Heart right ventricle (tissue), 16 donors: ENCODE results near the gene CUL2. TPM values are rescaled to one million over a fixed set of nuclear protein-coding genes. Genes with fewer than 3 reads are reported as not detected.

Source experiments
- ATAC-seq, 8 donors: fragments of 200-7000 bp; cut with Tn5 transposase; one replicate each; pipeline ENCODE4 v1.9.1; 2020; ENCODE audit warnings: mild to moderate bottlenecking in 8 of 8, moderate library complexity in 8 of 8, moderate number of reproducible peaks in 1 of 8
- DNase-seq, 2 donors: peaks; one replicate each; pipeline ENCODE4 v3.0.0-alpha.2; 2020
- H3K27ac ChIP-seq, 10 donors: fragments of 200-600 bp; sonication (generic) in 2 of 10; one replicate each; pipeline versions ENCODE4 v1.5.0 to v1.8.0; 2020 to 2022; ENCODE audit warnings: mild to moderate bottlenecking in 3 of 10
- H3K27me3 ChIP-seq, 7 donors: fragments of 200-600 bp; one replicate each; pipeline ENCODE4 v1.8.0; 2021 to 2022; ENCODE audit warnings: mild to moderate bottlenecking in 2 of 7
- H3K36me3 ChIP-seq, 9 donors: fragments of 200-600 bp; sonication (generic) in 1 of 9; one replicate each; pipeline versions ENCODE4 v1.5.0 to v1.8.0; 2020 to 2022; ENCODE audit warnings: mild to moderate bottlenecking in 2 of 9
- H3K4me1 ChIP-seq, 9 donors: fragments of 200-600 bp; sonication (generic) in 1 of 9; one replicate each; pipeline versions ENCODE4 v1.5.0 to v1.8.0; 2020 to 2022; ENCODE audit warnings: mild to moderate bottlenecking in 4 of 9
- H3K4me3 ChIP-seq, 10 donors: fragments of 200-600 bp; sonication (generic) in 2 of 10; one replicate each; pipeline versions ENCODE4 v1.5.0 to v1.8.0; 2020 to 2022; ENCODE audit warnings: mild to moderate bottlenecking in 7 of 10, moderate library complexity in 2 of 10
- H3K9me3 ChIP-seq, 11 donors: fragments of 200-600 bp in 10 of 11; sonication (generic) in 2 of 11; one replicate each; pipeline versions ENCODE4 v1.5.0 to v1.8.0; 2013 to 2022; ENCODE audit warnings: mild to moderate bottlenecking in 2 of 11, control low read depth in 1 of 11, moderate library complexity in 1 of 11
- WGBS, 2 donors: extraction: QIAGEN DNeasy Blood & Tissue Kit; methylation state at CpG; one replicate each; pipeline ENCODE4 v1.1.7; 2013; ENCODE audit warnings: inconsistent platforms in 1 of 2; 5-methylcytosine and 5-hydroxymethylcytosine counted together
- intact Hi-C, 10 donors: fragments of 100-400 bp; cut with DNase I; formaldehyde crosslinking; loops; one replicate each; pipeline versions ENCODE4 v1.11.1 to v1.14.2; 2022
- polyA plus RNA-seq, 2 donors: library from polyadenylated mRNA; stranded (reverse); fragments of 200-250 nt; gene quantifications; one replicate each; pipeline ENCODE4 v1.2.3, GENCODE V29; 2013
- total RNA-seq, 10 donors: library from RNA; stranded (reverse); fragmentation: NEBNext Ultra II Directional in 3 of 10; extraction: Animal tissue kit (Norgen Biotek cat#: 25700) in 3 of 10; gene quantifications; one replicate each; pipeline versions ENCODE4 v1.2.1 to v1.2.4, GENCODE V29; 2021 to 2023
- TF ChIP-seq, protein P1 (sequence below), 9 donors: fragments of 200-600 bp; sonication (generic) in 2 of 9; IDR thresholded peaks; one replicate each; pipeline versions ENCODE4 v1.5.0 to v1.8.0; 2021 to 2022; ENCODE audit warnings: antibody characterized with exemption in 9 of 9, mild to moderate bottlenecking in 5 of 9, moderate library complexity in 1 of 9
- donor health status: Arrhythmogenic right ventricular cardiomyopathy.
- donor health status: ischemic (EF 13 %, LVEDD 7.1; RV severe dilation, severe dysfunction).
- donor health status: healthy with polysubstance abuse.
- donor health status: DM: no; HTN: yes; CAD: no.
- donor health status: DM: no; HTN: no; CAD: no.
- donor health status: ischemic (EF 25% LVEDD 6.9; RV normal size, moderate dysfunction).
- donor health status: ischemic (EF 25% LVEDD 5.7; RV mildly dilated, moderate dysfunction).
- donor health status: healthy.
- donor health status: DM: yes; HTN: yes; CAD: no.
- donor health status: Ischemic cardiomyopathy.
- donor health status: ischemic (EF 35%, LVEDD 5.7; RV mildly dilated, moderate dysfunction).
- donor health status: nonischemic (EF 11% LVEDD 7.7; RV severe dilation, severe dysfunction).
- donor health status: DM: yes; HTN: yes; CAD: no.
- donor health status: PGD.
- donor health status: ischemic (EF 29% LVEDD 5.4; RV normal size, mild dysfunction).
- donor health status: nonischemic (EF 23%, LVEDD 6.1; RV moderate dilation, normal function).

Gene CUL2
- total and polyA plus RNA-seq, 12 donors, result 5.7 to 39.8 (median 37.0) TPM

DNA sequence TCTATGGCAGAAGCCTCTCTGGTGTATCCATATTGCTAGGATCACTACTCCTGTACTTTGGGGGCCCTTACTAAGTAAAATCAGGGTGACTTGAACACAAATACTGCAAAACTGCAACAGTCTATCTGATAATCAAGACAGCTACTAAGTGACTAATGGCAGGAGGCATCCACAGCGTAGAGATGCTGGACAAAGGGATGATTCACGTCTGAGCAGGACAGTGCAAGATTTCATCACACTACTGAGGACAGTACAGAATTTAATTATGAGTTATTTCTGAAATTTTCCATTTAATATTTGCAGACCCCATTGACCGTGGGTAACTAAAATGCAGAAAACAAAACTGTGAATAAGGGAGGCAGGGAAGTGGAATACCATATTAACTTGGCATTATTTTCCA lies 10.4 kb downstream of the CUL2 start:
- ATAC-seq (no peak), DNase-seq (no peak)
- TF ChIP-seq, protein P1, sequence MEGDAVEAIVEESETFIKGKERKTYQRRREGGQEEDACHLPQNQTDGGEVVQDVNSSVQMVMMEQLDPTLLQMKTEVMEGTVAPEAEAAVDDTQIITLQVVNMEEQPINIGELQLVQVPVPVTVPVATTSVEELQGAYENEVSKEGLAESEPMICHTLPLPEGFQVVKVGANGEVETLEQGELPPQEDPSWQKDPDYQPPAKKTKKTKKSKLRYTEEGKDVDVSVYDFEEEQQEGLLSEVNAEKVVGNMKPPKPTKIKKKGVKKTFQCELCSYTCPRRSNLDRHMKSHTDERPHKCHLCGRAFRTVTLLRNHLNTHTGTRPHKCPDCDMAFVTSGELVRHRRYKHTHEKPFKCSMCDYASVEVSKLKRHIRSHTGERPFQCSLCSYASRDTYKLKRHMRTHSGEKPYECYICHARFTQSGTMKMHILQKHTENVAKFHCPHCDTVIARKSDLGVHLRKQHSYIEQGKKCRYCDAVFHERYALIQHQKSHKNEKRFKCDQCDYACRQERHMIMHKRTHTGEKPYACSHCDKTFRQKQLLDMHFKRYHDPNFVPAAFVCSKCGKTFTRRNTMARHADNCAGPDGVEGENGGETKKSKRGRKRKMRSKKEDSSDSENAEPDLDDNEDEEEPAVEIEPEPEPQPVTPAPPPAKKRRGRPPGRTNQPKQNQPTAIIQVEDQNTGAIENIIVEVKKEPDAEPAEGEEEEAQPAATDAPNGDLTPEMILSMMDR (IDR thresholded peaks at IDR 0.05), result no peak
- WGBS, 2 donors, result 88 to 90% methylated on average over 3 of the region's 3 CpGs
- no peaks in the 10 kb centered on the region for H3K4me1 ChIP-seq
- peaks cover 0 to 27% (median 0%) of the 10 kb centered on the region in 9 donors for H3K36me3 ChIP-seq
- no peak overlapping the region for H3K4me3 ChIP-seq
- H3K27me3 ChIP-seq, result no peaks in the 10 kb centered on the region
- no peak overlapping the region for H3K27ac ChIP-seq
- intact Hi-C loops, result loop anchor here in 1 of 10 donors (10.0 kb wide), 1 partner anchor 1485 kb away; no protein-coding TSS in a partner anchor
- peaks cover 0 to 16% (median 0%) of the 10 kb centered on the region in 11 donors for H3K9me3 ChIP-seq

DNA sequence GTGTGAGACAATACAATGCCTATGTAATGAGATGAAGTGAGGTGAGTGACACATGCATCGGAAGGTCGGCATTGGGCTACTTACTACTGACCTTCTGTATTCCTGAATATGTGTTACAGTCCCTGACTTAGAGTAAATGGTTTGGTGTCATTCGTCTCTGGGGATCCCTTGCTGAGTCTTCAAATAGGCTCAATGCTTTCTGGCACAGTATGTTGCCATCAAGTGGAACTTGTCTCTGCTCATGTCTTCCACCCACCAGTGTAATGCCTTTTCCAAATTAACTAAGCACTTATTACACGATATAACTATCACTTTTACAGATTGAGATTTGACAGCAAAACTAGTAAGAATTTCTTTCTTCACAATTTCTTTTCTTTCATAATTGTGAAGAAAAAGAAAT lies 10.9 kb downstream of the CUL2 start:
- peaks cover 0 to 27% (median 0%) of the 10 kb centered on the region in 9 donors for H3K36me3 ChIP-seq
- TF ChIP-seq, protein P1 (IDR thresholded peaks at IDR 0.05), result no peak
- no peak for DNase-seq
- 92 to 93% methylated on average over 4 of the region's 4 CpGs for WGBS, 2 donors
- peaks cover 0 to 16% (median 0%) of the 10 kb centered on the region in 11 donors for H3K9me3 ChIP-seq
- ATAC-seq, result peak in 1 of 8 donors; percentile 15
- no peak overlapping the region for H3K4me3 ChIP-seq
- intact Hi-C loops, result loop anchor here in 1 of 10 donors (10.0 kb wide), 1 partner anchor 1484 kb away; no protein-coding TSS in a partner anchor
- no peak overlapping the region for H3K27ac ChIP-seq
- no peaks in the 10 kb centered on the region for H3K27me3 ChIP-seq
- H3K4me1 ChIP-seq, result no peaks in the 10 kb centered on the region

DNA sequence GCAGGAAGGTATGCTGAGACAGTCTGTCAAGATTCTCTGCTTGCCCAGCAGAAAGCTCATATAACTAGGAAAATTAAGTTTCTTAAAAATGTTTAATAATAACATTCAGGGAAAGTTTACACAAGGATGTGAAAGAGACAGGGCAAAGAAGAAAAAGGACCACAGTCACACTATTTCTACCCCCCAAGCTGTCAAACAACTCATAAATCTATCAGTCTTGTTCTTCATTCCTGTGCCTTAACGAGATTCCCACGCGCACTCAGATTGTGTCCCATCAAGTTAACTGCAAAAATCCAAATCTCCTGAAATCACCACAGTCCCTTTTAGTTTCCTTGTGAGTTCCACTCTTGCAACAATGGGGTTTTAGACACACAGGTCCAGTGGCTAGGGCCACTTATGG lies 14.9 kb downstream of the CUL2 start:
- TF ChIP-seq, protein P1 (IDR thresholded peaks at IDR 0.05), result no peak
- H3K36me3 ChIP-seq, result peaks cover 0 to 33% (median 0%) of the 10 kb centered on the region in 9 donors
- no peaks in the 10 kb centered on the region for H3K4me1 ChIP-seq
- intact Hi-C loops, result loop anchor here in 1 of 10 donors (10.0 kb wide), 1 partner anchor 1480 kb away; no protein-coding TSS in a partner anchor
- DNase-seq (no peak), ATAC-seq (no peak)
- no peaks in the 10 kb centered on the region for H3K9me3 ChIP-seq
- no peak overlapping the region for H3K4me3 ChIP-seq
- no peak overlapping the region for H3K27ac ChIP-seq
- H3K27me3 ChIP-seq, result no peaks in the 10 kb centered on the region
- 89 to 91% methylated on average over 3 of the region's 3 CpGs for WGBS, 2 donors

DNA sequence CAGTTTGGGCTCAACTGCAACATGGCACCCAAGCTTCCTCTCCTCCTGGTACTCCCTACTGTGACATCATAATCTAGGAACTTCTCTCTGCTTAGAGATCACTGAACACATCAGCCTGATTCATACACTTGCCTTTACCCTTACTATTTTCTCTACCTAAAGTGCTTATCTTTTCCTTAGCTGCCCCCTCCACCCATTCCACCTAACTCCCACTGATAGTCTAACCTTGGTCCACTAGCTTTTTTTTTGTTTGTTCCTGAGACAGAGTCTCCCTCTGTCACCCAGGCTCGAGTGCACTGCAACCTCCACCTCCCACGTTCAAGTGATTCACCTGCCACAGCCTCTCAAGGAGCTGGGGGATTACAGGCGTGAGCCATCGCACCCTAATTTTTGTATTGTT lies 15.9 kb downstream of the CUL2 start:
- Histone ChIP-seq H3K36me3 (peaks cover 0 to 43% (median 6%) of the 10 kb centered on the region in 9 donors), H3K4me3 (no peak overlapping the region), H3K27ac (no peak overlapping the region), H3K4me1 (no peaks in the 10 kb centered on the region), H3K27me3 (no peaks in the 10 kb centered on the region), H3K9me3 (no peaks in the 10 kb centered on the region)
- ATAC-seq (no peak), DNase-seq (no peak)
- TF ChIP-seq, protein P1 (IDR thresholded peaks at IDR 0.05), result no peak
- intact Hi-C loops, result loop anchor here in 1 of 10 donors (10.0 kb wide), 1 partner anchor 1479 kb away; no protein-coding TSS in a partner anchor
- 91 to 93% methylated on average over 4 of the region's 4 CpGs for WGBS, 2 donors
